ENCODE results near the gene IL1R2. TPM values are rescaled to one million over a fixed set of nuclear protein-coding genes. Genes with fewer than 3 reads are reported as not detected.

The IL1R2 gene
- total and polyA plus RNA-seq, 2 donors from 2014 or later: 11.2 to 20.0 TPM

DNA sequence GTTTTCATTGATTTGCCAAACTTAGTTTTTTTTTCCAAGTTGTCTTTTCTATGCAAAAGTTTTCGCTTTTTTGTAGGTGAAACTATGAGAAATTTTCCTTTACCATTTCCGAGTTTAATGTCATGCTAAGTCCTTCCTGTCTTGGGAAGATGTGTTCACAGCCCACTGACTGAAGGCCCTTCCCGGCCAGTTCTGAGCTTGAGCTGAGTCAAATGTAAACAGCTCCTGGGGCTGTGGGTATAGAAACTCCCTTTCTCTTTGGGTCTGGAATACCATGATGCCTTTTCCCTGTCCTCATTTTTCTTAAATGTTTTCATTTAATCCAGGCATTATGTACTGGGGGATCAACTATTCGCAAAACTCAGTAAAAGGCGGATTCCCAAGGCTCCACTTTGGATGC, 81.0 kb downstream of the IL1R2 start:
- TF ChIP-seq CTCF (IDR thresholded peaks at IDR 0.05; ENCODE audit: borderline replicate concordance, extremely low read depth, insufficient read depth): no peak
- H3K27ac ChIP-seq (ENCODE audit: low read depth in 2 of 2, low read length in 2 of 2): no peak overlapping the region
- no peak overlapping the region for H3K9ac ChIP-seq (ENCODE audit: low read length in 3 of 3)
- H3K4me3 ChIP-seq (ENCODE audit: low read length in 3 of 3): no peak overlapping the region
- intact Hi-C loops (cut with DNase I): no loop called here
- no peaks in the 10 kb centered on the region for H3K9me3 ChIP-seq (ENCODE audit: control insufficient read depth in 2 of 3, insufficient read depth in 1 of 3, low read length in 3 of 3)
- DNase-seq (no peak), FAIRE-seq (no peak)
- H3K27me3 ChIP-seq (ENCODE audit: control insufficient read depth, insufficient read depth, low read length): no peaks in the 10 kb centered on the region
- H3K36me3 ChIP-seq (ENCODE audit: control insufficient read depth in 2 of 3, insufficient read depth in 3 of 3, low read length in 3 of 3): no peaks in the 10 kb centered on the region
- peaks cover 0 to 9% (median 5%) of the 10 kb centered on the region in 3 donors for H3K4me1 ChIP-seq (ENCODE audit: control insufficient read depth in 2 of 3, insufficient read depth in 2 of 3, low read depth in 1 of 3, low read length in 3 of 3)

- DNase-seq (no peak), FAIRE-seq (no peak)
- H3K9me3 ChIP-seq (ENCODE audit: control insufficient read depth in 2 of 3, insufficient read depth in 1 of 3, low read length in 3 of 3): no peaks in the 10 kb centered on the region
- H3K4me3 ChIP-seq (ENCODE audit: low read length in 3 of 3): no peak overlapping the region
- H3K9ac ChIP-seq (ENCODE audit: low read length in 3 of 3): no peak overlapping the region
- TF ChIP-seq CTCF (IDR thresholded peaks at IDR 0.05; ENCODE audit: borderline replicate concordance, extremely low read depth, insufficient read depth): no peak
- no peak overlapping the region for H3K27ac ChIP-seq (ENCODE audit: low read depth in 2 of 2, low read length in 2 of 2)
- intact Hi-C loops (cut with DNase I): no loop called here
- H3K27me3 ChIP-seq (ENCODE audit: control insufficient read depth, insufficient read depth, low read length): no peaks in the 10 kb centered on the region
- no peaks in the 10 kb centered on the region for H3K36me3 ChIP-seq (ENCODE audit: control insufficient read depth in 2 of 3, insufficient read depth in 3 of 3, low read length in 3 of 3)
- peaks cover 0 to 9% (median 5%) of the 10 kb centered on the region in 3 donors for H3K4me1 ChIP-seq (ENCODE audit: control insufficient read depth in 2 of 3, insufficient read depth in 2 of 3, low read depth in 1 of 3, low read length in 3 of 3)
These were observed 81.5 kb downstream of the IL1R2 start for GRCh38 chr2:102073168-102073724.

DNA sequence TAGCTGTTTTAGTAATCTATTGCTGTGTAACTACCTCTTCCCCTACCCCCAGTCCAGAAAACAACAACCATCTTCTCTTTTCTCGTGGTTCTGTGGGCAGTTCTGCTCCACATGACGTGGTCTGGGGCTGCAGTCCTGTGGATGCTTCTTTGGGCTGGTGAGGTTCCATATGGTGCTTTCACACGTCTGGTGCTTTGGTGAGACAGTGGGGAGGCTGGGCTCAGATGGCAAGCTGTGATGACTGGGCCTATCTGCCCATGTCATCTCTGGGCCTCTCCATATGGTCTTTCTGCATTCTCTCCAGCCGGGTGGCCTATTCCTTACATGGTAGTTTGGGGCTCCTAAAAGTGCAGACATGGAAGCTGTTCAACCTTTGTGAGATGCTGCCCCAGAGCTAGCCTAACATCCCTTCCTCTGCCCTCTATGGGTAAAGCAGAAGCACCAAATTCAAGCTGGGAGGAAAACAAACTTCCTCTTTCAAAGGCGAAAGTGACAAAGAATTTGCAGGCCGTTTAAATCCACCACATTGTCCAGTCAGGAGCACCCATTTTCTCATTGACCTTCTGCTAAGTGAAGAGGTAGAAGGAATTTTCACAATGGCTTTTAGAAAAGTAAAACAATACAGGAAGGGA, 82.5 kb downstream of the IL1R2 start:
- no peak for FAIRE-seq
- intact Hi-C loops (cut with DNase I): no loop called here
- Histone ChIP-seq H3K27ac (ENCODE audit: low read depth in 2 of 2, low read length in 2 of 2) (no peak overlapping the region), H3K4me1 (ENCODE audit: control insufficient read depth in 2 of 3, insufficient read depth in 2 of 3, low read depth in 1 of 3, low read length in 3 of 3) (peaks cover 0 to 9% (median 5%) of the 10 kb centered on the region in 3 donors), H3K36me3 (ENCODE audit: control insufficient read depth in 2 of 3, insufficient read depth in 3 of 3, low read length in 3 of 3) (no peaks in the 10 kb centered on the region), H3K9me3 (ENCODE audit: control insufficient read depth in 2 of 3, insufficient read depth in 1 of 3, low read length in 3 of 3) (no peaks in the 10 kb centered on the region), H3K9ac (ENCODE audit: low read length in 3 of 3) (no peak overlapping the region), H3K27me3 (ENCODE audit: control insufficient read depth, insufficient read depth, low read length) (no peaks in the 10 kb centered on the region), H3K4me3 (ENCODE audit: low read length in 3 of 3) (no peak overlapping the region)
- DNase-seq: no peak
- TF ChIP-seq CTCF (IDR thresholded peaks at IDR 0.05; ENCODE audit: borderline replicate concordance, extremely low read depth, insufficient read depth): no peak

All from kidney (tissue), 14 donors.